ENCODE measurements around the gene ROBO1.
A peak's percentile ranks its signal among the peaks of the same experiment; 100 is the strongest.

ROBO1 gene

GRCh38 chr3:78856164-78856563, 911.6 kb downstream of the ROBO1 start:
- Histone ChIP-seq H3K4me3 (no peak overlapping the region), H3K27ac (no peak overlapping the region)

- no peak overlapping the region for H3K27ac ChIP-seq
- H3K4me3 ChIP-seq = no peak overlapping the region
These were observed 912.6 kb downstream of the ROBO1 start for GRCh38 chr3:78855190-78855589.

GRCh38 chr3:78848392-78849288, 919.2 kb downstream of the ROBO1 start:
- H3K27ac ChIP-seq = no peak overlapping the region
- no peak overlapping the region for H3K4me3 ChIP-seq

- H3K4me3 ChIP-seq = no peak overlapping the region
- H3K27ac ChIP-seq = no peak overlapping the region
These were observed 920.2 kb downstream of the ROBO1 start for GRCh38 chr3:78847603-78848002.

- H3K4me3 ChIP-seq = no peak overlapping the region
- peak overlapping the region in 1 of 21 experiments; percentile 14 for H3K27ac ChIP-seq
These were observed 920.6 kb downstream of the ROBO1 start for GRCh38 chr3:78847203-78847602.

GRCh38 chr3:78846718-78847117, 921.1 kb downstream of the ROBO1 start:
- no peak overlapping the region for H3K27ac ChIP-seq

GRCh38 chr3:78845605-78846004, 922.2 kb downstream of the ROBO1 start:
- no peak overlapping the region for H3K4me3 ChIP-seq
- H3K27ac ChIP-seq = no peak overlapping the region

More at GRCh38 chr3:78846718-78847117, 921.1 kb downstream of the ROBO1 start:
- H3K4me3 ChIP-seq = no peak overlapping the region

- Histone ChIP-seq H3K27ac (no peak overlapping the region), H3K4me3 (no peak overlapping the region)
These were observed 923.5 kb downstream of the ROBO1 start for GRCh38 chr3:78844307-78844706.

GRCh38 chr3:78839693-78840092, 928.1 kb downstream of the ROBO1 start:
- no peak overlapping the region for H3K4me3 ChIP-seq
- H3K27ac ChIP-seq = no peak overlapping the region

GRCh38 chr3:78838362-78838761, 929.4 kb downstream of the ROBO1 start:
- no peak overlapping the region for H3K27ac ChIP-seq
- H3K4me3 ChIP-seq = no peak overlapping the region

GRCh38 chr3:78834910-78835309, 932.9 kb downstream of the ROBO1 start:
- Histone ChIP-seq H3K27ac (no peak overlapping the region), H3K4me3 (no peak overlapping the region)

GRCh38 chr3:78832785-78833204, 935.0 kb downstream of the ROBO1 start:
- no peak overlapping the region for H3K4me3 ChIP-seq
- H3K27ac ChIP-seq = no peak overlapping the region

GRCh38 chr3:78831446-78831972, 936.3 kb downstream of the ROBO1 start:
- H3K27ac ChIP-seq = no peak overlapping the region
- no peak overlapping the region for H3K4me3 ChIP-seq

GRCh38 chr3:78830470-78830869, 937.3 kb downstream of the ROBO1 start:
- no peak overlapping the region for H3K4me3 ChIP-seq
- no peak overlapping the region for H3K27ac ChIP-seq

- H3K27ac ChIP-seq = no peak overlapping the region
- H3K4me3 ChIP-seq = no peak overlapping the region
These were observed 940.2 kb downstream of the ROBO1 start for GRCh38 chr3:78827618-78828017.

- Histone ChIP-seq H3K4me3 (no peak overlapping the region), H3K27ac (no peak overlapping the region)
These were observed 942.0 kb downstream of the ROBO1 start for GRCh38 chr3:78825858-78826215.

- Histone ChIP-seq H3K27ac (no peak overlapping the region), H3K4me3 (no peak overlapping the region)
These were observed 942.5 kb downstream of the ROBO1 start for GRCh38 chr3:78825118-78825857.

- Histone ChIP-seq H3K27ac (peak overlapping the region in 1 of 21 experiments; percentile 3), H3K4me3 (no peak overlapping the region)
These were observed 943.9 kb downstream of the ROBO1 start for GRCh38 chr3:78823859-78824258.

GRCh38 chr3:78823434-78823833, 944.4 kb downstream of the ROBO1 start:
- Histone ChIP-seq H3K27ac (peak overlapping the region in 1 of 21 experiments; percentile 3), H3K4me3 (no peak overlapping the region)

- Histone ChIP-seq H3K4me3 (no peak overlapping the region), H3K27ac (no peak overlapping the region)
These were observed 945.1 kb downstream of the ROBO1 start for GRCh38 chr3:78822726-78823125.

- Histone ChIP-seq H3K4me3 (no peak overlapping the region), H3K27ac (no peak overlapping the region)
These were observed 947.3 kb downstream of the ROBO1 start for GRCh38 chr3:78820542-78820941.

Measured in skin epidermis (tissue), 12 donors.